Lower leg skin (tissue), 4 donors: ENCODE data around the gene SLC5A10. TPM values are rescaled to one million over a fixed set of nuclear protein-coding genes. Genes with fewer than 3 reads are reported as not detected.

ENCODE experiments used
- DNase-seq, 2 donors: peaks; one replicate each; pipeline ENCODE4 v3.0.0-alpha.2; 2019; ENCODE audit warnings: low spot score in 2 of 2
- H3K4me3 ChIP-seq: fragments of 200-600 bp; sonication (generic); 2 replicates; pipeline ENCODE4 v1.5.1; 2017; ENCODE audit warnings: mild to moderate bottlenecking, low read depth; ENCODE audit not compliant: poor library complexity, severe bottlenecking
- CTCF ChIP-seq, 3 donors: fragments of 450-650 bp; IDR thresholded peaks; one replicate each; pipeline ENCODE4 v1.5.1; 2016; ENCODE audit warnings: antibody characterized with exemption in 3 of 3, mild to moderate bottlenecking in 3 of 3, moderate library complexity in 2 of 3
- POLR2A ChIP-seq, 2 donors: fragments of 450-650 bp; IDR thresholded peaks; one replicate each; pipeline ENCODE4 v1.6.1; 2016 to 2017; ENCODE audit warnings: antibody characterized with exemption in 2 of 2, mild to moderate bottlenecking in 1 of 2, moderate library complexity in 1 of 2
- WGBS, 2 donors: methylation state at CpG; one replicate each; pipeline ENCODE4 v1.1.5; 2018; 5-methylcytosine and 5-hydroxymethylcytosine counted together
- intact Hi-C: fragments of 100-400 bp; cut with DNase I; formaldehyde crosslinking; loops from one replicate; pipeline ENCODE4 v1.15.0; 2023; ENCODE audit warnings: low total_unique reads
- total RNA-seq, 4 donors: library from RNA; depleted of rRNA; stranded (reverse); fragments of >200 nt; gene quantifications; one replicate each; pipeline ENCODE4 v1.1.0, GENCODE V29; 2016

The SLC5A10 gene
- total RNA-seq, 4 donors from 2014 or later: 0.32 to 1.4 (median 1.1) TPM

- no peak for DNase-seq
- WGBS, 2 donors: 93 to 95% methylated on average over 16 to 22 of the region's 22 CpGs
- TF ChIP-seq POLR2A (IDR thresholded peaks at IDR 0.05) (no peak), CTCF (IDR thresholded peaks at IDR 0.05) (no peak)
- intact Hi-C loops: no loop called here
- no peak overlapping the region for H3K4me3 ChIP-seq
Observed at GRCh38 chr17:19012171-19013080, 60.5 kb downstream of the SLC5A10 start.

- intact Hi-C loops: no loop called here
- no peak overlapping the region for H3K4me3 ChIP-seq
- TF ChIP-seq CTCF (IDR thresholded peaks at IDR 0.05) (no peak), POLR2A (IDR thresholded peaks at IDR 0.05) (no peak)
- DNase-seq: no peak
- WGBS, 2 donors: 94 to 98% methylated on average over 10 to 12 of the region's 12 CpGs
Observed at GRCh38 chr17:19013226-19013625, 61.3 kb downstream of the SLC5A10 start.

GRCh38 chr17:19013806-19014627 is 62.1 kb downstream of the SLC5A10 start:
- WGBS, 2 donors: 82 to 84% methylated on average over 11 of the region's 11 CpGs
- no peak overlapping the region for H3K4me3 ChIP-seq
- no peak for TF ChIP-seq POLR2A (IDR thresholded peaks at IDR 0.05)
- TF ChIP-seq CTCF (IDR thresholded peaks at IDR 0.05): no peak
- no peak for DNase-seq
- intact Hi-C loops: no loop called here

- TF ChIP-seq POLR2A (IDR thresholded peaks at IDR 0.05): no peak
- intact Hi-C loops: no loop called here
- no peak overlapping the region for H3K4me3 ChIP-seq
- WGBS, 2 donors: 59 to 71% methylated on average over 23 to 29 of the region's 29 CpGs
- DNase-seq: no peak
Observed at GRCh38 chr17:19014628-19015215, 62.8 kb downstream of the SLC5A10 start.

- 72 to 78% methylated on average over 7 of the region's 7 CpGs for WGBS, 2 donors
- TF ChIP-seq POLR2A (IDR thresholded peaks at IDR 0.05) (no peak), CTCF (IDR thresholded peaks at IDR 0.05) (no peak)
- intact Hi-C loops: no loop called here
- H3K4me3 ChIP-seq: no peak overlapping the region
- DNase-seq: no peak
Observed at GRCh38 chr17:19015428-19015827, 63.5 kb downstream of the SLC5A10 start.

- intact Hi-C loops: no loop called here
- no peak for TF ChIP-seq CTCF (IDR thresholded peaks at IDR 0.05)
- no peak for TF ChIP-seq POLR2A (IDR thresholded peaks at IDR 0.05)
- DNase-seq: no peak
- 66 to 75% methylated on average over 8 of the region's 8 CpGs for WGBS, 2 donors
- no peak overlapping the region for H3K4me3 ChIP-seq
Observed at GRCh38 chr17:19016297-19016696, 64.3 kb downstream of the SLC5A10 start.
